NB4 (cell line): ENCODE measurements around the gene NDUFS8.

ENCODE experiments used
- DNase-seq: peaks from one replicate; pipeline ENCODE4 v3.0.0; 2010; ENCODE audit warnings: low read depth
- H3K4me3 ChIP-seq: one replicate; pipeline ENCODE4 v1.5.1; 2011; ENCODE audit warnings: mild to moderate bottlenecking, low read depth, low read length, moderate library complexity
- CTCF ChIP-seq: IDR thresholded peaks from one replicate; pipeline ENCODE4 v1.5.1; 2012; ENCODE audit warnings: low read depth, low read length
- MAX ChIP-seq: IDR thresholded peaks from 2 replicates; pipeline ENCODE4 v1.6.1; 2011; ENCODE audit warnings: low read depth, low read length
- MYC ChIP-seq: IDR thresholded peaks from 2 replicates; pipeline ENCODE4 v1.6.1; 2011; ENCODE audit warnings: low read depth, low read length
- POLR2A ChIP-seq: IDR thresholded peaks from 2 replicates; pipeline ENCODE4 v1.6.1; 2011; ENCODE audit warnings: mild to moderate bottlenecking; ENCODE audit not compliant: insufficient read length; ENCODE audit errors: extremely low read depth

Gene NDUFS8

DNA sequence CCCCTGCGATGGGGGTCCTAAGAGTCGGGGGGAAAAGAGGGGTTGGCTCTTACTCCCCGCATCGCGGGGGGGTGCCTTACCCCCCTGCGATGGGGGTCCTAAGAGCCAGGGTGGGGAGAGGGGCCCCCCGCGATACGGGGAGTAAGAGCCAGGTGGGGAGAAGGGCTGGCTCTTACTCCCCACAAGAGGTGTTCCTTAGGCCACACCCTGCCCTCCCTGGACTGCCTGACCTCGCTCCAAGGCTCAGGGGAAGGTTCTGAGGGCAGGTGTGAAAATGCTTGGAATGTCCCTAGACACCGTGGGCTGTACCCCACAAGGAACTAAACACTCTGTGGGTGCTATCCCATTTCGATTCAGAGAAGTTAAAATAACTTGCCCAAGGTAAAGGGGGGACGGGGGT is 34.4 kb upstream of the NDUFS8 start:
- DNase-seq = no peak
- no peak overlapping the region for H3K4me3 ChIP-seq
- TF ChIP-seq MYC = no peak
- no peak for TF ChIP-seq CTCF
- TF ChIP-seq POLR2A = no peak
- no peak for TF ChIP-seq MAX

DNA sequence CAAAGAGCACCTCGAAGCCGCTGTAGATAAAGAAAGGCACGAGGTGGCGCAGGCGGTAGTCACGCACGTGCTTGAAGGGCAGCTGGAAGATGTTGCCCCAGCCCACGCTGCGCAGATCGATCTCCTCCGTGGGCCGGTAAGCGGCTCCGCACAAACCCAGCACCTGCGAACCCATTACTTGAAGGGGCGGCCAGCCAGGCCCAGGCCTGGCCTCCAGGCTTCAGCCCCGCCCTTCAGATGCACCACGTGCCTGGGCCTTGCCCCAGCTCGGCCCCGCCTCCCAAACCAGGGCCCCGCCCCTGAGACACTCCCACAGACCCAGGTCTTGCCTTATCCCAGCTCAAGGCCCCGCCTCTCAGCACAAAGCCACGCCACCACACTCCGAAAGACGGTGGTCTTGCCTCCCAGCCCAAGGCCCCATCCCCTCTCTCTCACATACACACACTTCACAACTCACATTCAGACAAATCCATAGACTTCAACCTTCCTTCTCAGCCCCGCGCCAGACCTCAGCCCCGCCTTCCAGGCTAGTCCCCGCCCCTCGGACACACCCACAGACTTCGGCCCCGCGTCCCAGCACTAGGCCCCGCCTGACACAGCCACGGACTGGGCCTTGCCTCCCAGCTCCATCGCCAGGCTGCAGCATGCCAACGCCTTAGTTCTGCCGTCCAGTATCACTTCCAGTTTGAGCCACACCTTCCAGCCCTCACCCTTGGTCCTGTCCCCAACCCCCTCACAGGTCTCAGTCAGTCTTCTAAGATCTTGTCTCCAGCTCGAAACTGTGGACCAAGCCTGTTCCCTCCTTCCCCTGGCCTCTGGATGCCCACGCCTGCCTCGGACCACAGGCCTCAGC is 33.6 kb upstream of the NDUFS8 start:
- TF ChIP-seq CTCF (no peak), MAX (0 out of 2 replicates have a peak, but pooled peaks have one; percentile 29), MYC (no peak), POLR2A (no peak)
- DNase-seq = peak; percentile 59
- H3K4me3 ChIP-seq = no peak overlapping the region

DNA sequence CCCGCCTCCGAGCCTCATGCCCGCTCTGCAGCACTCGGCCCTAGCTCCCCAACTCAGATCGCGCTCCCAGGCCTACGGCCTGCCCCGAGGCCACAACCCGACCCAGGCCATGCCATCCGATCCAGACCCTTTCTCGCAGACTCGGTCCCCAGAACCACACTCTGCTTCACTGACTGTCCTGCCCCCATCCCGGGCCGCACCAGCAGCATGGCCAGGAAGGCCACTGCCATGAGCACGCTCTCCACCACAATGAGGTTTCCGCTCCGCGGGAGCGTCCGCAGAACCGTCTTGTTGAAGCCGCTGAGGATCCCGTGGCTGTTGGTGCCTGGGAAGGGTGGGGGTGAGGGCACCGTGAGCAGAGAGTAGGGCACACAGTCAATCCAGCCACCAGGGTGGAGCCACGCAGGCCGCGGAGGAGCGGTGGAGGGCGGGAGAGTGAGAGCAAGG is 33.0 kb upstream of the NDUFS8 start:
- no peak for DNase-seq
- H3K4me3 ChIP-seq = no peak overlapping the region
- TF ChIP-seq MYC = no peak
- no peak for TF ChIP-seq POLR2A
- no peak for TF ChIP-seq MAX
- TF ChIP-seq CTCF = no peak

DNA sequence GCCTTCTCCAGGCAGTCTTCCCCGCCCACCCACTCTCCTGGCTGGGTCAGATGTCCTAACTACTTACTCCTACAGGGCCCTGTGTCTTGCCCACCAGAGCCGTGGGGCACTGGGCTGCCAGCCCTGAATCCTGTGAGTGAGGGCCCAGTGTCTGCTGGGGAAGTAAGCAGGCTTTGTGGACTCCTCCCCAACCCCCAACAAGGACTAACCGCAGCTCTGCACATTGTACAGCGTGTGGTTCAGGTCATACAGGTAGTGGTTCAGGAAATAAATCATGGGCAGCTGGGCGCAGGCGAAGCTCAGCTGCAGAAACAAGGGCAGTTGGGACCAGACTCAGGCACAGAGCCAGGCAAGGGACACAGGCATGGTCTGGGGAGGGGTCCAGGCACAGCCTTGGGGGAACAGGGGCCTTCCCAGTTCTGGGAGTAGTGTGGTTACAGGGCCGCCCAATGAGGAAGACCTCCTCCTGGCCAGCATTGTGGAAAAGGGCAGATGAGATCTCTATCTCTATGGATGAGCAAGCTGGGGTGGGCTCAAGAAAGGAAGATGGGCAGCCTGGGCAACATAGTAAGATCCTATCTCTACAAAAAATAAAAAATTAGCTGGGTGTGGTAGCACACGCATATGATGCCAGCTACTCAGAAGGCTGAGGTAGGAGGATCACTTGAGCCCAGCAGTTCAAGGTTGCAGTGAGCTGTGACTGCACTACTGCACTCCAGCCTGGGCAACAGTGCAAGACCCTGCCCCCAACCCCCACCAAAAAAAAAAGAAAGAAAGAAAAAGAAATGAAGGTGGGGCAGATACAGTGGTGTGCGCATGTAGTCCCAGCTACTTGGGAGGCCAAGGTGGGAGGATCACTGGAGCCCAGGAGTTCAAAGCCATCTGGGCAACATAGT is 32.1 kb upstream of the NDUFS8 start:
- H3K4me3 ChIP-seq = no peak overlapping the region
- TF ChIP-seq MAX = no peak
- TF ChIP-seq MYC = no peak
- no peak for TF ChIP-seq CTCF
- TF ChIP-seq POLR2A = no peak
- DNase-seq = no peak

DNA sequence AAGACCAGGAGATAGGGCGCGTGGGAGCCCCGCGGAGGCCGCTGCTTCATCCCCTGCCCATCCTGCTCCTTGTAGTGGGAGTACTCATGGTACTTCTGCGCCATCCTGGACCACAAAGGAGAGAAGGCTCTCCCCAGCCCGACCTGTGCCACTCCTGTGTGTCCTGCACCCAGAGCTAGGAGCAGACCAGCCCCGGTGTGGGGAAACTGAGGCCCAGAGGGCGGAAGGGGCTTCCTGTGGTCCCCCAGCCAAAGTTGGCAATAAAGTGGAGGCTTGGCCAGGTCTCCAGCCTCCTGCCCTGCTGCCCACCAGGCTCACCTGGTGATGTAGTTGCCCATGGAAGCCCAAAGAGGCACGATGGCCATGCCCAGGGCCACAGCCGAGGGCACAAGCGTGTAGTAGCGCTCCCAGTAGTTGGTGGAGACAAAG is 31.3 kb upstream of the NDUFS8 start:
- H3K4me3 ChIP-seq = no peak overlapping the region
- DNase-seq = no peak
- TF ChIP-seq MAX (no peak), POLR2A (no peak), CTCF (no peak), MYC (no peak)
